PC-9 (cell line): ENCODE results near the gene KIF21A. TPM values are rescaled to one million over a fixed set of nuclear protein-coding genes. Genes with fewer than 3 reads are reported as not detected.

Source experiments
- BruUV-seq: library from RNA; stranded (reverse); fragments of 400-500 nt; replicated peaks from 2 replicates; lab custom pipeline; 2021; lab: Mats Ljungman, UMichigan
- CTCF ChIA-PET: fragments of 300-600 bp; sonication (Branson Sonifier 250); formaldehyde crosslinking; loops from one replicate; lab custom pipeline; 2022; ENCODE audit warnings: antibody characterized with exemption; lab: Charles Lee
- POLR2A ChIA-PET: fragments of 300-600 bp; sonication (Branson Sonifier 250); formaldehyde crosslinking; loops from one replicate; lab custom pipeline; 2022; ENCODE audit warnings: antibody characterized with exemption; ENCODE audit not compliant: unreplicated experiment; lab: Charles Lee
- DNase-seq, 2 experiments: peaks; one replicate each; pipeline versions ENCODE4 v3.0.0 to v3.0.0-alpha.2; 2015 to 2022; ENCODE audit warnings: mixed read lengths in 1 of 2
- H2AFZ ChIP-seq: fragments of 200-600 bp; sonication (generic); 2 replicates; pipeline ENCODE4 v1.8.1; 2017; ENCODE audit warnings: antibody characterized with exemption
- H3F3A ChIP-seq: fragments of 200-600 bp; sonication (generic); 2 replicates; pipeline ENCODE4 v1.8.1; 2017; ENCODE audit warnings: antibody characterized with exemption, mild to moderate bottlenecking, low read depth; ENCODE audit not compliant: insufficient read depth
- H3K27ac ChIP-seq: fragments of 200-600 bp; sonication (generic); 2 replicates; pipeline ENCODE4 v1.6.1; 2016; ENCODE audit warnings: mixed run types
- H3K27me3 ChIP-seq: fragments of 200-600 bp; sonication (generic); 2 replicates; pipeline ENCODE4 v1.6.1; 2016; ENCODE audit warnings: low read depth, mixed run types; ENCODE audit not compliant: insufficient read depth
- H3K36me3 ChIP-seq: fragments of 200-600 bp; sonication (generic); 2 replicates; pipeline ENCODE4 v1.6.1; 2016; ENCODE audit warnings: low read depth, mixed run types
- H3K4me1 ChIP-seq: fragments of 200-600 bp; sonication (generic); replicated peaks from 2 replicates; pipeline ENCODE4 v1.6.1; 2016; ENCODE audit warnings: mixed run types; ENCODE audit not compliant: insufficient read depth
- H3K4me2 ChIP-seq: fragments of 200-600 bp; sonication (generic); 2 replicates; pipeline ENCODE4 v1.6.1; 2017; ENCODE audit warnings: mixed run types
- H3K4me3 ChIP-seq: fragments of 200-600 bp; sonication (generic); 2 replicates; pipeline ENCODE4 v1.6.1; 2016; ENCODE audit warnings: mixed run types
- H3K79me2 ChIP-seq: fragments of 200-600 bp; sonication (generic); 2 replicates; pipeline ENCODE4 v1.6.1; 2017; ENCODE audit warnings: low read depth, mixed run types
- H3K9me2 ChIP-seq: fragments of 200-600 bp; sonication (generic); 2 replicates; pipeline ENCODE4 v1.8.1; 2017; ENCODE audit warnings: mild to moderate bottlenecking; ENCODE audit not compliant: insufficient read depth
- H3K9me3 ChIP-seq: fragments of 200-600 bp; sonication (generic); 2 replicates; pipeline ENCODE4 v1.8.1; 2016; ENCODE audit warnings: low read depth; ENCODE audit not compliant: insufficient read depth
- H4K20me1 ChIP-seq: fragments of 200-600 bp; sonication (generic); 2 replicates; pipeline ENCODE4 v1.8.1; 2017; ENCODE audit not compliant: insufficient read depth
- EZH2 ChIP-seq: fragments of 200-600 bp; sonication (generic); IDR thresholded peaks from 2 replicates; pipeline ENCODE4 v1.8.0; 2017; ENCODE audit warnings: antibody characterized with exemption, low read depth
- intact Hi-C: fragments of 100-400 bp; cut with micrococcal nuclease; formaldehyde crosslinking; loops from one replicate; pipeline ENCODE4 v1.10.0; 2022; ENCODE audit not compliant: unreplicated experiment
- total RNA-seq: library from RNA; stranded (reverse); gene quantifications from 2 replicates; pipeline ENCODE4 v1.2.3, GENCODE V29; 2021
- TF ChIP-seq, protein P1 (sequence below): fragments of 200-600 bp; sonication (generic); conservative IDR thresholded peaks from 2 replicates; pipeline ENCODE4 v1.6.1; 2017; ENCODE audit warnings: mixed run types, antibody characterized with exemption, mild to moderate bottlenecking, moderate library complexity

The KIF21A gene
- total RNA-seq, 1 experiment from 2014 or later = 13.6 TPM

DNA sequence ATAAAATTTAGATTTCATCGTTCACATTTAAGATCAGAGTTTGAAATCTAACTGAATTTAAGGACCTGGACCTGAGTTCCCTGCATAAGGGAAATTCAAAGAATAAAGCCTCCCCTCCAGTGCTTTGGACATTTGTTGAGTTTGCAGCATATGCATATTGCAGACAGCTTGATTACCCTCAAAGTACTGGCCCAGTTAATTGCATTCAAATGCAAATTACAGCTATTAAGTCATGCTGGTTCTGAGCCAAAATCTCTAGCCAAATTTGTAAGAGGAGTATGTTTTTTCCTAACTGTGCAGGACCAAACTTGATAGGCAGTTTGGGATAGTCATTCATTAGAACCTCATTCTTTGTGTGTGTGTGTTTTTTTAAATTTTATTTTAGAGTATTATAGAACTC, 9.1 kb upstream of the KIF21A start:
- Histone ChIP-seq H3K27ac (no peak overlapping the region), H3K79me2 (no peaks in the 10 kb centered on the region), H3K27me3 (no peaks in the 10 kb centered on the region), H3K4me3 (no peak overlapping the region), H2AFZ (no peak overlapping the region), H4K20me1 (no peaks in the 10 kb centered on the region), H3F3A (no peaks in the 10 kb centered on the region), H3K4me2 (no peak overlapping the region), H3K9me2 (peaks cover 5% of the 10 kb centered on the region), H3K36me3 (no peaks in the 10 kb centered on the region), H3K4me1 (no peaks in the 10 kb centered on the region), H3K9me3 (no peaks in the 10 kb centered on the region)
- CTCF ChIA-PET = no interaction called here
- intact Hi-C loops = no loop called here
- BruUV-seq = no TSS peak
- POLR2A ChIA-PET = no interaction called here
- TF ChIP-seq, protein P1, sequence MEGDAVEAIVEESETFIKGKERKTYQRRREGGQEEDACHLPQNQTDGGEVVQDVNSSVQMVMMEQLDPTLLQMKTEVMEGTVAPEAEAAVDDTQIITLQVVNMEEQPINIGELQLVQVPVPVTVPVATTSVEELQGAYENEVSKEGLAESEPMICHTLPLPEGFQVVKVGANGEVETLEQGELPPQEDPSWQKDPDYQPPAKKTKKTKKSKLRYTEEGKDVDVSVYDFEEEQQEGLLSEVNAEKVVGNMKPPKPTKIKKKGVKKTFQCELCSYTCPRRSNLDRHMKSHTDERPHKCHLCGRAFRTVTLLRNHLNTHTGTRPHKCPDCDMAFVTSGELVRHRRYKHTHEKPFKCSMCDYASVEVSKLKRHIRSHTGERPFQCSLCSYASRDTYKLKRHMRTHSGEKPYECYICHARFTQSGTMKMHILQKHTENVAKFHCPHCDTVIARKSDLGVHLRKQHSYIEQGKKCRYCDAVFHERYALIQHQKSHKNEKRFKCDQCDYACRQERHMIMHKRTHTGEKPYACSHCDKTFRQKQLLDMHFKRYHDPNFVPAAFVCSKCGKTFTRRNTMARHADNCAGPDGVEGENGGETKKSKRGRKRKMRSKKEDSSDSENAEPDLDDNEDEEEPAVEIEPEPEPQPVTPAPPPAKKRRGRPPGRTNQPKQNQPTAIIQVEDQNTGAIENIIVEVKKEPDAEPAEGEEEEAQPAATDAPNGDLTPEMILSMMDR = no peak
- TF ChIP-seq EZH2 = no peak
- DNase-seq = no peak

DNA sequence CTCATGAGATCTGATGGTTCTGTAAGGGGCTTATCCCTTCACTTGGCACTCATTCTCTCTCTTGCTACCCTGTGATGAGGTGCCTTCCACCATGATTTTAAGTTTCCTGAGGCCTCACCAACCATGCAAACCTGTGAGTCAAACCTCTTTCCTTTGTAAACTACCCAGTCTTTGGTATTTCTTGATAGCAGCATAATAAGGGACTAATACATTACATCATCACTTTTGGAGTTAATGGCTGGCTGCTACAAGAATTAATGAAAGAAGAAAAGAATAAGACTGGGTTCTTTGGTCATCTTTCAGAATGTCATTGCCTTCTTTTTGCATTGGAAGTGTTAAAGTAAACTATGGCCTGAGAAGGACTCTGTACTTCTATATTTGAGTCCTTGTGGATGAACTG, 5.1 kb upstream of the KIF21A start:
- no peaks in the 10 kb centered on the region for H3K36me3 ChIP-seq
- no peaks in the 10 kb centered on the region for H4K20me1 ChIP-seq
- ChIA-PET CTCF (no interaction called here), POLR2A (no interaction called here)
- H3K9me2 ChIP-seq = no peaks in the 10 kb centered on the region
- H2AFZ ChIP-seq = no peak overlapping the region
- H3K9me3 ChIP-seq = no peaks in the 10 kb centered on the region
- H3K4me3 ChIP-seq = no peak overlapping the region
- H3K4me2 ChIP-seq = no peak overlapping the region
- peaks cover 7% of the 10 kb centered on the region for H3K4me1 ChIP-seq
- no peak overlapping the region for H3K27ac ChIP-seq
- H3F3A ChIP-seq = peaks cover 6% of the 10 kb centered on the region; the same call in 1 of the 2 replicates
- TF ChIP-seq, protein P1 = no peak
- no peak for TF ChIP-seq EZH2
- BruUV-seq = no TSS peak
- intact Hi-C loops = loop anchor here (10.0 kb wide), 1 partner anchor 137 kb away; no protein-coding TSS in a partner anchor
- H3K27me3 ChIP-seq = no peaks in the 10 kb centered on the region
- no peaks in the 10 kb centered on the region for H3K79me2 ChIP-seq
- no peak for DNase-seq

DNA sequence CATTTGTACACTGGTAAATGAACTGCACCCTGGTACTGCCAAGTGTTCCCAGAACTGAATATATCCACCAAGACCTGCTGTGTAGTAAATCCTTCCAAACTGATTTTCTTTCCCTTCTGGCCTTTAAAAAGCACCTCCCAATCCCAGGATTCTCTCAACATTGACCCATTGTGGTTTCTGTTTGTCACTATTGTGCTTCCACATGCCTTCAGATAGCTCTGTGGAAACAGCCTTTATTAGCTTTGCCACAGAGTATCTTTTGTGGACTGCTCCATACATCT, 949 bp upstream of the KIF21A start:
- Histone ChIP-seq H3K27me3 (no peaks in the 10 kb centered on the region), H3K4me1 (peaks cover 23% of the 10 kb centered on the region), H3K4me2 (peak overlapping the region; percentile 84), H3K9me2 (no peaks in the 10 kb centered on the region), H3K79me2 (peaks cover 33% of the 10 kb centered on the region), H3K4me3 (peak overlapping the region; percentile 99; the same call in 1 of the 2 replicates), H3K9me3 (no peaks in the 10 kb centered on the region), H3K27ac (peak overlapping the region; percentile 21; the same call in 1 of the 2 replicates), H3F3A (peaks cover 6% of the 10 kb centered on the region; the same call in 1 of the 2 replicates), H2AFZ (peak overlapping the region; percentile 82), H4K20me1 (no peaks in the 10 kb centered on the region), H3K36me3 (no peaks in the 10 kb centered on the region)
- BruUV-seq = no TSS peak
- DNase-seq = no peak
- ChIA-PET CTCF (no interaction called here), POLR2A (interaction anchor here (0.5 kb wide), 1 partner anchor 467 kb away, joined by 4 read pairs; no protein-coding TSS in a partner anchor)
- TF ChIP-seq, protein P1 = no peak
- TF ChIP-seq EZH2 = no peak
- intact Hi-C loops = loop anchor here (5.0 to 10.0 kb wide), 3 partner anchors 67 to 141 kb away; no protein-coding TSS in a partner anchor
